ENCODE data around the gene TNRC6C. TPM values are rescaled to one million over a fixed set of nuclear protein-coding genes. Genes with fewer than 3 reads are reported as not detected.

Gene TNRC6C
- total RNA-seq, 1 experiment from 2014 or later = not detected

- Histone ChIP-seq H2AFZ (ENCODE audit: low read length) (no peak overlapping the region), H3K27me3 (ENCODE audit: low read length) (no peaks in the 10 kb centered on the region), H3K9ac (ENCODE audit: low read length) (no peak overlapping the region), H3K79me2 (ENCODE audit: low read length) (no peaks in the 10 kb centered on the region), H3K9me3 (ENCODE audit: low read length) (no peaks in the 10 kb centered on the region), H3K9me2 (replicated peaks; ENCODE audit: insufficient read depth, low read length) (no peaks in the 10 kb centered on the region), H4K20me1 (ENCODE audit: insufficient read depth, low read depth, low read length) (0 out of 2 replicates have a peak, but pooled peaks cover 5% of the 10 kb centered on the region), H3K4me1 (ENCODE audit: low read length) (peaks cover 15% of the 10 kb centered on the region), H3K27ac (ENCODE audit: low read length) (no peak overlapping the region), H3K4me3 (ENCODE audit: low read length) (no peak overlapping the region), H3K36me3 (ENCODE audit: insufficient read depth, low read length) (no peaks in the 10 kb centered on the region), H3K4me2 (ENCODE audit: low read depth, low read length, poor library complexity, severe bottlenecking) (no peak overlapping the region)
- no peak for DNase-seq
These were observed 1.2 kb upstream of the TNRC6C start for GRCh38 chr17:77957235-77957856.

GRCh38 chr17:77958716-77959125 is 218 bp downstream of the TNRC6C start:
- Histone ChIP-seq H3K4me3 (ENCODE audit: low read length) (no peak overlapping the region), H3K27ac (ENCODE audit: low read length) (no peak overlapping the region), H3K4me2 (ENCODE audit: low read depth, low read length, poor library complexity, severe bottlenecking) (no peak overlapping the region)

GRCh38 chr17:77959126-77959925 is 823 bp downstream of the TNRC6C start:
- Histone ChIP-seq H3K36me3 (ENCODE audit: insufficient read depth, low read length) (no peaks in the 10 kb centered on the region), H3K9ac (ENCODE audit: low read length) (no peak overlapping the region), H3K4me3 (ENCODE audit: low read length) (no peak overlapping the region), H3K79me2 (ENCODE audit: low read length) (no peaks in the 10 kb centered on the region), H2AFZ (ENCODE audit: low read length) (no peak overlapping the region), H3K9me3 (ENCODE audit: low read length) (no peaks in the 10 kb centered on the region), H3K9me2 (replicated peaks; ENCODE audit: insufficient read depth, low read length) (no peaks in the 10 kb centered on the region), H3K27me3 (ENCODE audit: low read length) (no peaks in the 10 kb centered on the region), H3K4me1 (ENCODE audit: low read length) (peaks cover 15% of the 10 kb centered on the region), H3K27ac (ENCODE audit: low read length) (no peak overlapping the region), H3K4me2 (ENCODE audit: low read depth, low read length, poor library complexity, severe bottlenecking) (no peak overlapping the region), H4K20me1 (ENCODE audit: insufficient read depth, low read depth, low read length) (no peaks in the 10 kb centered on the region)
- DNase-seq = no peak

More at GRCh38 chr17:77958716-77959125, 218 bp downstream of the TNRC6C start:
- no peaks in the 10 kb centered on the region for H3K9me3 ChIP-seq (ENCODE audit: low read length)
- H3K9ac ChIP-seq (ENCODE audit: low read length) = no peak overlapping the region
- peaks cover 15% of the 10 kb centered on the region for H3K4me1 ChIP-seq (ENCODE audit: low read length)
- no peaks in the 10 kb centered on the region for H3K79me2 ChIP-seq (ENCODE audit: low read length)
- no peaks in the 10 kb centered on the region for H3K27me3 ChIP-seq (ENCODE audit: low read length)
- no peaks in the 10 kb centered on the region for H3K36me3 ChIP-seq (ENCODE audit: insufficient read depth, low read length)
- H4K20me1 ChIP-seq (ENCODE audit: insufficient read depth, low read depth, low read length) = 0 out of 2 replicates have a peak, but pooled peaks cover 1% of the 10 kb centered on the region
- H2AFZ ChIP-seq (ENCODE audit: low read length) = no peak overlapping the region
- DNase-seq = no peak
- H3K9me2 ChIP-seq (replicated peaks; ENCODE audit: insufficient read depth, low read length) = no peaks in the 10 kb centered on the region

GRCh38 chr17:77959926-77960521 is 1.5 kb downstream of the TNRC6C start:
- no peaks in the 10 kb centered on the region for H3K27me3 ChIP-seq (ENCODE audit: low read length)

GRCh38 chr17:77961741-77962140 is 3.2 kb downstream of the TNRC6C start:
- Histone ChIP-seq H3K9me2 (replicated peaks; ENCODE audit: insufficient read depth, low read length) (no peaks in the 10 kb centered on the region), H3K9ac (ENCODE audit: low read length) (no peak overlapping the region), H3K79me2 (ENCODE audit: low read length) (no peaks in the 10 kb centered on the region), H3K4me1 (ENCODE audit: low read length) (no peaks in the 10 kb centered on the region), H3K4me2 (ENCODE audit: low read depth, low read length, poor library complexity, severe bottlenecking) (no peak overlapping the region), H3K36me3 (ENCODE audit: insufficient read depth, low read length) (no peaks in the 10 kb centered on the region), H4K20me1 (ENCODE audit: insufficient read depth, low read depth, low read length) (no peaks in the 10 kb centered on the region), H3K4me3 (ENCODE audit: low read length) (no peak overlapping the region), H2AFZ (ENCODE audit: low read length) (no peak overlapping the region), H3K9me3 (ENCODE audit: low read length) (no peaks in the 10 kb centered on the region), H3K27ac (ENCODE audit: low read length) (no peak overlapping the region), H3K27me3 (ENCODE audit: low read length) (no peaks in the 10 kb centered on the region)
- no peak for DNase-seq

More at GRCh38 chr17:77959926-77960521, 1.5 kb downstream of the TNRC6C start:
- Histone ChIP-seq H2AFZ (ENCODE audit: low read length) (no peak overlapping the region), H3K9ac (ENCODE audit: low read length) (no peak overlapping the region), H3K79me2 (ENCODE audit: low read length) (no peaks in the 10 kb centered on the region), H3K4me2 (ENCODE audit: low read depth, low read length, poor library complexity, severe bottlenecking) (no peak overlapping the region), H4K20me1 (ENCODE audit: insufficient read depth, low read depth, low read length) (no peaks in the 10 kb centered on the region), H3K9me2 (replicated peaks; ENCODE audit: insufficient read depth, low read length) (no peaks in the 10 kb centered on the region), H3K27ac (ENCODE audit: low read length) (no peak overlapping the region), H3K4me1 (ENCODE audit: low read length) (peaks cover 12% of the 10 kb centered on the region), H3K9me3 (ENCODE audit: low read length) (no peaks in the 10 kb centered on the region), H3K36me3 (ENCODE audit: insufficient read depth, low read length) (no peaks in the 10 kb centered on the region), H3K4me3 (ENCODE audit: low read length) (no peak overlapping the region)
- no peak for DNase-seq

- no peak overlapping the region for H2AFZ ChIP-seq (ENCODE audit: low read length)
- DNase-seq = no peak
- no peaks in the 10 kb centered on the region for H3K4me1 ChIP-seq (ENCODE audit: low read length)
- H3K9me3 ChIP-seq (ENCODE audit: low read length) = no peaks in the 10 kb centered on the region
- no peaks in the 10 kb centered on the region for H3K27me3 ChIP-seq (ENCODE audit: low read length)
- H3K4me2 ChIP-seq (ENCODE audit: low read depth, low read length, poor library complexity, severe bottlenecking) = no peak overlapping the region
- H3K9me2 ChIP-seq (replicated peaks; ENCODE audit: insufficient read depth, low read length) = no peaks in the 10 kb centered on the region
- no peaks in the 10 kb centered on the region for H3K79me2 ChIP-seq (ENCODE audit: low read length)
- H3K36me3 ChIP-seq (ENCODE audit: insufficient read depth, low read length) = no peaks in the 10 kb centered on the region
- H3K4me3 ChIP-seq (ENCODE audit: low read length) = no peak overlapping the region
- H3K9ac ChIP-seq (ENCODE audit: low read length) = no peak overlapping the region
- no peaks in the 10 kb centered on the region for H4K20me1 ChIP-seq (ENCODE audit: insufficient read depth, low read depth, low read length)
- no peak overlapping the region for H3K27ac ChIP-seq (ENCODE audit: low read length)
These were observed 3.8 kb downstream of the TNRC6C start for GRCh38 chr17:77962348-77962747.

- Histone ChIP-seq H3K79me2 (ENCODE audit: low read length) (no peaks in the 10 kb centered on the region), H3K4me1 (ENCODE audit: low read length) (no peaks in the 10 kb centered on the region), H3K9me2 (replicated peaks; ENCODE audit: insufficient read depth, low read length) (no peaks in the 10 kb centered on the region), H3K27ac (ENCODE audit: low read length) (no peak overlapping the region), H4K20me1 (ENCODE audit: insufficient read depth, low read depth, low read length) (no peaks in the 10 kb centered on the region), H3K4me2 (ENCODE audit: low read depth, low read length, poor library complexity, severe bottlenecking) (no peak overlapping the region), H3K4me3 (ENCODE audit: low read length) (no peak overlapping the region), H3K9ac (ENCODE audit: low read length) (no peak overlapping the region), H3K9me3 (ENCODE audit: low read length) (no peaks in the 10 kb centered on the region), H3K27me3 (ENCODE audit: low read length) (no peaks in the 10 kb centered on the region), H2AFZ (ENCODE audit: low read length) (no peak overlapping the region), H3K36me3 (ENCODE audit: insufficient read depth, low read length) (no peaks in the 10 kb centered on the region)
- no peak for DNase-seq
These were observed 4.9 kb downstream of the TNRC6C start for GRCh38 chr17:77963441-77963840.

- no peak overlapping the region for H3K9ac ChIP-seq (ENCODE audit: low read length)
- no peak overlapping the region for H2AFZ ChIP-seq (ENCODE audit: low read length)
- no peak overlapping the region for H3K4me2 ChIP-seq (ENCODE audit: low read depth, low read length, poor library complexity, severe bottlenecking)
- no peaks in the 10 kb centered on the region for H3K4me1 ChIP-seq (ENCODE audit: low read length)
- no peaks in the 10 kb centered on the region for H3K9me3 ChIP-seq (ENCODE audit: low read length)
- H3K79me2 ChIP-seq (ENCODE audit: low read length) = no peaks in the 10 kb centered on the region
- no peaks in the 10 kb centered on the region for H3K36me3 ChIP-seq (ENCODE audit: insufficient read depth, low read length)
- H3K4me3 ChIP-seq (ENCODE audit: low read length) = no peak overlapping the region
- H3K27me3 ChIP-seq (ENCODE audit: low read length) = no peaks in the 10 kb centered on the region
- H4K20me1 ChIP-seq (ENCODE audit: insufficient read depth, low read depth, low read length) = no peaks in the 10 kb centered on the region
- H3K9me2 ChIP-seq (replicated peaks; ENCODE audit: insufficient read depth, low read length) = no peaks in the 10 kb centered on the region
- H3K27ac ChIP-seq (ENCODE audit: low read length) = no peak overlapping the region
- DNase-seq = no peak
These were observed 6.8 kb downstream of the TNRC6C start for GRCh38 chr17:77965352-77965751.
